GM15510 (cell line): Measurements from ENCODE around the gene ASCL3.

Experiments
- POLR2A ChIP-seq: IDR thresholded peaks from 3 replicates; pipeline ENCODE4 v1.6.1; 2011; ENCODE audit warnings: borderline replicate concordance; ENCODE audit not compliant: insufficient read length; ENCODE audit errors: extremely low read depth

ASCL3 gene

DNA sequence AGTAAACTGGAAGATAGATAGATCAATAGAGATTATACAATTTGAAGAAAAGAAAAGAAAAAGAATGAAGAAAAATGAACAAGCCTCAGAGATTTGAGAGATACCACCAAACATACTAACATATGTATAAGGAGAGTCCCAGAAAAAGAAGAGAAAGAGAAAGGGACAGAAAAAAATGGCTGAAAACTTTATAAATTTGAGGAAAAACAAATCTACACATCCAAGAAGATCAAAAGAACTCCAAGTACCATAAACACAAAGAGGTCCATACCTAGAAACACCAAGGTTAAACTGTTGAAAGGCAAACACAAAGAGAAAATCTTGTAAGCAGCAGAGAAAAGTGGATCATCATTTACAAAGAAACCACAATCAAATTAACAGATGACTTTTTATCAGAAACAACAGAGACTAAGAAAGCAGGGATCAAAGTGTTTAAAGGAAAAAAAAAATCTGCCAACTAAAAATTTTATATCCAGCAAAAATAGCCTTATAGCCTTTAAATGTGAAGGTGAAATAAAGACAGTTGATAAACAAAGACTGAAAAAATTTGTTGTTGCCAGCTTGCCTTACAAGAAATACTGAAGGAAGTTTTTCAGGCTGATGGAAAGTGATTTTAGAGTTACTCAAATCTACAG is 43.6 kb downstream of the ASCL3 start:
- no peak for TF ChIP-seq POLR2A
